ENCODE results near the gene CARD14. TPM values are rescaled to one million over a fixed set of nuclear protein-coding genes. Genes with fewer than 3 reads are reported as not detected.

Gene CARD14
- total RNA-seq, 2 donors from 2014 or later, result 0.29 to 0.54 TPM

GRCh38 chr17:80145076-80146075 is 24.5 kb upstream of the CARD14 start:
- intact Hi-C loops (cut with DNase I), result loop anchor here (10.0 kb wide), 1 partner anchor 109 kb away; no protein-coding TSS in a partner anchor
- Histone ChIP-seq H3K27ac (peak overlapping the region; percentile 92), H3K4me1 (peaks cover 7% of the 10 kb centered on the region), H3K4me3 (peak overlapping the region; percentile 97), H3K27me3 (no peaks in the 10 kb centered on the region), H3K36me3 (peaks cover 10% of the 10 kb centered on the region), H3K9me3 (no peaks in the 10 kb centered on the region), H3K9ac (ENCODE audit: low read depth in 2 of 2, low read length in 2 of 2) (peak overlapping the region; percentile 89 to 92)
- no peak for DNase-seq
- no peak for TF ChIP-seq CTCF (IDR thresholded peaks at IDR 0.05)

- intact Hi-C loops (cut with DNase I), result loop anchor here (10.0 kb wide), 1 partner anchor 108 kb away; no protein-coding TSS in a partner anchor
- no peak for TF ChIP-seq CTCF (IDR thresholded peaks at IDR 0.05)
- DNase-seq, result peak; percentile 31
Measured at GRCh38 chr17:80146121-80147034, 23.5 kb upstream of the CARD14 start.

GRCh38 chr17:80147035-80147822 is 22.6 kb upstream of the CARD14 start, which contains the start of gene EIF4A3:
Gene EIF4A3 (minus strand): TSS chr17:80147128. CDS start chr17:80146961, 167 bp downstream.
- no peak for TF ChIP-seq CTCF (IDR thresholded peaks at IDR 0.05)
- peak within 1 kb of the TSS; percentile 97 for H3K4me3 ChIP-seq
- intact Hi-C loops (cut with DNase I), result loop anchor here (10.0 kb wide), 1 partner anchor 108 kb away; no protein-coding TSS in a partner anchor
- H3K27ac ChIP-seq, result peak within 1 kb of the TSS; percentile 92
- H3K9ac ChIP-seq (ENCODE audit: low read depth in 2 of 2, low read length in 2 of 2), result peak within 1 kb of the TSS; percentile 89 to 93
- peak; percentile 100 for DNase-seq
- H3K36me3 ChIP-seq, result peaks cover 10% of the 10 kb centered on the region
- no peaks in the 10 kb centered on the region for H3K27me3 ChIP-seq
- H3K4me1 ChIP-seq, result peaks cover 7% of the 10 kb centered on the region
- no peaks in the 10 kb centered on the region for H3K9me3 ChIP-seq

More at GRCh38 chr17:80146121-80147034, 23.5 kb upstream of the CARD14 start:
- H3K27me3 ChIP-seq, result no peaks in the 10 kb centered on the region
- peak overlapping the region; percentile 89 to 92 for H3K9ac ChIP-seq (ENCODE audit: low read depth in 2 of 2, low read length in 2 of 2)
- no peaks in the 10 kb centered on the region for H3K9me3 ChIP-seq
- H3K36me3 ChIP-seq, result peaks cover 10% of the 10 kb centered on the region
- peak overlapping the region; percentile 97 for H3K4me3 ChIP-seq
- peaks cover 7% of the 10 kb centered on the region for H3K4me1 ChIP-seq
- H3K27ac ChIP-seq, result peak overlapping the region; percentile 92

GRCh38 chr17:80151333-80151732 is 18.5 kb upstream of the CARD14 start:
- no peak overlapping the region for H3K27ac ChIP-seq
- no peaks in the 10 kb centered on the region for H3K4me1 ChIP-seq
- H3K9ac ChIP-seq (ENCODE audit: low read depth in 2 of 2, low read length in 2 of 2), result no peak overlapping the region
- no peak overlapping the region for H3K4me3 ChIP-seq
- no peaks in the 10 kb centered on the region for H3K9me3 ChIP-seq
- no peak for TF ChIP-seq CTCF (IDR thresholded peaks at IDR 0.05)
- H3K36me3 ChIP-seq, result no peaks in the 10 kb centered on the region
- intact Hi-C loops (cut with DNase I), result no loop called here
- H3K27me3 ChIP-seq, result no peaks in the 10 kb centered on the region
- no peak for DNase-seq
